GM12865 (cell line): ENCODE results near the gene COL4A6.

Source experiments
- DNase-seq: peaks from one replicate; pipeline ENCODE4 v3.0.0; 2010; ENCODE audit warnings: low read depth
- H3K4me3 ChIP-seq: 2 replicates; pipeline ENCODE4 v1.5.1; 2011; ENCODE audit warnings: mild to moderate bottlenecking, low read depth, low read length, control low read depth
- CTCF ChIP-seq: IDR thresholded peaks from 2 replicates; pipeline ENCODE4 v1.5.1; 2011; ENCODE audit warnings: low read length, control low read depth, low read depth, inconsistent platforms; ENCODE audit not compliant: insufficient read depth; ENCODE audit errors: missing control alignments

COL4A6 gene

DNA sequence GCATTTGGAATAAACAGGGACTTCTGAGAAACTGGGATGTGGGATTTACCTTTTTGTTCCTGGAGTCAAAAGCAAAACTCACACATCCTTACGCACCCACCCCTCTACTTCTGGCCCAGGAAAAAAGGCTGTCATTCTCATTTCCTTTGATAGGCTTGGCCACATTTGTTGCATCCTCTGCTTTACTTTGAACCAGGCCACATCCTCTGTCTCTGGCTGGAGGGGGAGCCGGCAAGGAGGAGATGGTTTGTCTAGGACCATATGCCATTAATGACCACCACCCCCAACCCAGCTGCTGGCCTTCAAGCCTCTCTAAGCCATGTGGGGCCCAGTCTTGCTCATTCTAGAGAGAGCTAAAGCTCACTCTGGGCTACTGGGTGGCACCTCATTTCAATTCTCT is 282.1 kb downstream of the COL4A6 start:
- no peak for DNase-seq
- TF ChIP-seq CTCF = no peak

GRCh38 chrX:108148524-108148923 is 289.7 kb downstream of the COL4A6 start:
- no peak for TF ChIP-seq CTCF
- no peak overlapping the region for H3K4me3 ChIP-seq
- DNase-seq = peak; percentile 52

More for the DNA sequence above, 282.1 kb downstream of the COL4A6 start:
- H3K4me3 ChIP-seq = no peak overlapping the region

DNA sequence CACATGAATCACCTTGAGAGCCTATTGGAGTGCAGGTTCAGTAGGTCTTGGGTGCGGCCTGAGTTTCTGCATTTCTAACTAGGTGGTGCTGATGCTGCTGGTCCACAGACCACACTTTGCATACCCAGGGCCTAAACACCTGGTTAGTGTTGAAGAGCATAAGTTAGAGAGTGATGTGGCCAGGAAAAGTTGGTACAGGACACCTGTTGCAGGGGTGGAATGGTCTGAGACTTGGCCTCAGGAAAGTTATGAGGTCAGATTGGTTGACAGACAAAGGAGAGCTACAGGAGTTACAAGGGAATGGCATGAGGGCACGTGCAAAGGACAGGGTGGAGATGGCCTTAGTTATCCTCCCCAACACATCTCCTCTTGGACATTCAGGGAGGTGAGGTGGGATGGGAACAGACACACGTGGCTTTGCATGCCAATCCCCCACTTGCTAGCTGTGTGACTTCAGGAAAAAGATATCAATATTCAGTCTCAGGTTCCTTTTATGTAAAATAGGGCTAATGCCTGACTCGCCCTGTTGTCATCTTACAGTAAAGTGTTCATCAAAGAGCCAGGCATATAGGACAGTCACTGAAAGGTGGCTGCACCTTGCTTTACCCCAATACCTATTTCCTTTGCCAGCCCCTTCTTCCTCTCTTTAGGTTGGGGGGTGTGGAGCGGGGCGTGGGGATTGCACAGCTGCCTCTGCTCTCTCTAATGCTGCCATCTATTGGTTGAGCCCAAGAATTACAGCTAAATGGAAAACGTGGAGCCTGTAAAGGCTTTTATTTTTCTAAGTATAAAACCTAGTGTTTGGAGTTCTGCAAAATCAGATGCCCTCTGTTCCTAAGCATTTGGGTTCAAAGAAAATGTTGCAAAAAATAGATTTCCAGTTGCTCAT is 299.2 kb downstream of the COL4A6 start:
- DNase-seq = peak; percentile 7
- no peak overlapping the region for H3K4me3 ChIP-seq
- TF ChIP-seq CTCF = peak; percentile 30

GRCh38 chrX:108134724-108135123 is 303.5 kb downstream of the COL4A6 start:
- no peak overlapping the region for H3K4me3 ChIP-seq
- no peak for TF ChIP-seq CTCF
- no peak for DNase-seq

- no peak overlapping the region for H3K4me3 ChIP-seq
- DNase-seq = no peak
- TF ChIP-seq CTCF = no peak
Measured at GRCh38 chrX:108132876-108133275, 305.3 kb downstream of the COL4A6 start.

DNA sequence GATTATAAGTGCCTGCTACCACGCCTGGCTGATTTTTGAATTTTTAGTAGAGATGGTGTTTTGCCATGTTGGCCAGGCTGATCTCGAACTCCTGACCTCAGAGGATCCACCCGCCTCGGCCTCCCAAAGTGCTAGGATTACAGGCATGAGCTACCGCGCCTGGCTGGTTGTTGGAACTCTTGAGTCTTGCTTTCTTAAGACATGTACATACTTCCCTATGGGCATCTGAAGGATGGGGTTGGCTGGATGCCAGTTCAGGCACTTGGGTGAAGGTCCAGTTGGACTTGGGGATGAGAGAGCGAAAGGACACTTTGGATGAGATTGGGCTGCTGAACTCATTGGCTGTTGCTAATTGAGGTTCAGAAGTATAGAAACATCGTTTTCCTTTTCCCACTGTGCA is 306.2 kb downstream of the COL4A6 start:
- no peak for TF ChIP-seq CTCF
- no peak for DNase-seq
- no peak overlapping the region for H3K4me3 ChIP-seq

- no peak overlapping the region for H3K4me3 ChIP-seq
- TF ChIP-seq CTCF = no peak
- DNase-seq = no peak
Measured at GRCh38 chrX:108131471-108131870, 306.8 kb downstream of the COL4A6 start.
